GM19043 (cell line): Measurements from ENCODE around the gene MAP6.
"Not testable (repeated sequence)": the region's sequence is repeated elsewhere in the genome, so short reads cannot be mapped to it uniquely, and the experiment has no call there.

ENCODE experiments used
- ATAC-seq: cut with Tn5 transposase; IDR thresholded peaks from one replicate; pipeline ENCODE4 v1.9.1; 2021; ENCODE audit warnings: low read depth; ENCODE audit not compliant: unreplicated experiment

Gene MAP6

GRCh38 chr11:75594211-75594610 lies 74.6 kb downstream of the MAP6 start:
- ATAC-seq: no peak

GRCh38 chr11:75593286-75593915 lies 75.4 kb downstream of the MAP6 start:
- no peak for ATAC-seq

GRCh38 chr11:75592715-75593114 lies 76.1 kb downstream of the MAP6 start:
- no peak for ATAC-seq

- no peak for ATAC-seq
Measured at GRCh38 chr11:75591966-75592365, 76.9 kb downstream of the MAP6 start.

- no peak for ATAC-seq
Measured at GRCh38 chr11:75591371-75591770, 77.5 kb downstream of the MAP6 start.

GRCh38 chr11:75589933-75590332 lies 78.9 kb downstream of the MAP6 start:
- ATAC-seq: no peak

- no peak for ATAC-seq
Measured at GRCh38 chr11:75589051-75589450, 79.8 kb downstream of the MAP6 start.

GRCh38 chr11:75588051-75588481 lies 80.8 kb downstream of the MAP6 start:
- no peak for ATAC-seq

GRCh38 chr11:75586395-75586794 lies 82.4 kb downstream of the MAP6 start:
- no peak for ATAC-seq

- no peak for ATAC-seq
Measured at GRCh38 chr11:75585293-75585670, 83.6 kb downstream of the MAP6 start.

- not testable (repeated sequence) for ATAC-seq
Measured at GRCh38 chr11:75584659-75585292, 84.1 kb downstream of the MAP6 start.

GRCh38 chr11:75583718-75584658 lies 84.8 kb downstream of the MAP6 start:
- no peak for ATAC-seq

- ATAC-seq: peak; percentile 66
Measured at GRCh38 chr11:75582895-75583717, 85.7 kb downstream of the MAP6 start.

- ATAC-seq: no peak
Measured at GRCh38 chr11:75582506-75582894, 86.3 kb downstream of the MAP6 start.

- no peak for ATAC-seq
Measured at GRCh38 chr11:75579841-75580240, 89.0 kb downstream of the MAP6 start.

- ATAC-seq: no peak
Measured at GRCh38 chr11:75578977-75579376, 89.9 kb downstream of the MAP6 start.

GRCh38 chr11:75577207-75577606 lies 91.6 kb downstream of the MAP6 start:
- ATAC-seq: no peak

- ATAC-seq: peak; percentile 54
Measured at GRCh38 chr11:75576499-75576918, 92.3 kb downstream of the MAP6 start.

GRCh38 chr11:75576017-75576416 lies 92.8 kb downstream of the MAP6 start:
- no peak for ATAC-seq
